ENCODE results near the gene FLAD1. TPM values are rescaled to one million over a fixed set of nuclear protein-coding genes. Genes with fewer than 3 reads are reported as not detected.
"Not testable (repeated sequence)": the region's sequence is repeated elsewhere in the genome, so short reads cannot be mapped to it uniquely, and the experiment has no call there.

Gene FLAD1
- polyA plus RNA-seq, 2 of the 4 experiments (the other 2 are of a cell fraction): 34.1 to 43.5 TPM

- ChIA-PET POLR2A (interaction anchor here (0.6 to 2.8 kb wide), 10 partner anchors 10 to 94 kb away, joined by 3 to 41 read pairs (median 5); partner anchors contain the start of genes CKS1B, LENEP, PYGO2 and SHC1), CTCF (interaction anchor here (1.3 kb wide), 1 partner anchor 101 kb away, joined by 3 read pairs; no protein-coding TSS in a partner anchor)
- Histone ChIP-seq H3K4me3 (peak overlapping the region; percentile 81), H3K9me3 (no peaks in the 10 kb centered on the region), H3K4me1 (peaks cover 21% of the 10 kb centered on the region), H3K4me2 (peak overlapping the region; percentile 85), H3K27ac (peak overlapping the region; percentile 83 to 86)
- no peak for DNase-seq (ENCODE audit: low read depth in 1 of 2, low spot score in 1 of 2)
- peak in 1 of 2 experiments; percentile 16; a peak in 3 of 6 replicates for ATAC-seq
- no peak for FAIRE-seq
- 20% methylated on average over 13 of the region's 17 CpGs for WGBS (ENCODE audit: missing lambda C conversion rate)
- TF ChIP-seq FOSL2 (IDR thresholded peaks at IDR 0.05) (no peak), FOSL2 (CRISPR knock-in tag; IDR thresholded peaks at IDR 0.05) (no peak), PHF8 (IDR thresholded peaks at IDR 0.05; ENCODE audit: borderline replicate concordance, low read depth) (no peak), ZC3H11A (IDR thresholded peaks at IDR 0.05) (no peak), RAD21 (conservative IDR thresholded peaks at IDR 0.05 in 1 of 2, IDR thresholded peaks at IDR 0.05 in 1 of 2) (no peak), CHD2 (IDR thresholded peaks at IDR 0.05; ENCODE audit: low read length, partially characterized antibody) (no peak), HMGXB4 (CRISPR knock-in tag; IDR thresholded peaks at IDR 0.05; ENCODE audit: borderline replicate concordance) (no peak), REST (IDR thresholded peaks at IDR 0.05) (no peak), TFCP2L1 (CRISPR knock-in tag; IDR thresholded peaks at IDR 0.05) (no peak), CBX2 (IDR thresholded peaks at IDR 0.05; ENCODE audit: borderline replicate concordance, low read depth) (no peak), EHMT2 (IDR thresholded peaks at IDR 0.05; ENCODE audit: low read depth) (no peak), CHD4 (IDR thresholded peaks at IDR 0.05; ENCODE audit: borderline replicate concordance) (no peak), MAX (IDR thresholded peaks at IDR 0.05) (no peak), CTCF (IDR thresholded peaks at IDR 0.05) (no peak), SREBF2 (IDR thresholded peaks at IDR 0.05) (no peak), FOXS1 (CRISPR knock-in tag; IDR thresholded peaks at IDR 0.05) (no peak), RFX5 (IDR thresholded peaks at IDR 0.05) (no peak), EP300 (IDR thresholded peaks at IDR 0.05) (no peak), SMC3 (IDR thresholded peaks at IDR 0.05) (no peak), GATA3 (IDR thresholded peaks at IDR 0.05; ENCODE audit: borderline replicate concordance) (no peak), USF2 (IDR thresholded peaks at IDR 0.05) (no peak)
Measured at GRCh38 chr1:154983776-154984466, 777 bp downstream of the FLAD1 start.

- Histone ChIP-seq H3K4me1 (peaks cover 21% of the 10 kb centered on the region), H3K27ac (peak overlapping the region in 1 of 2 experiments; percentile 45; a peak in 1 of 6 replicates)
- H3K9me3 ChIP-seq; FAIRE-seq; H3K4me2 ChIP-seq; H3K4me3 ChIP-seq; ATAC-seq; DNase-seq (ENCODE audit: low read depth in 1 of 2, low spot score in 1 of 2): not testable (repeated sequence)
- ChIA-PET CTCF (interaction anchor here (1.2 kb wide), 1 partner anchor 105 kb away, joined by 3 read pairs; no protein-coding TSS in a partner anchor), POLR2A (interaction anchor here (1.1 kb wide), 1 partner anchor 13 kb away, joined by 3 read pairs; no protein-coding TSS in a partner anchor)
- WGBS (ENCODE audit: missing lambda C conversion rate): 91% methylated on average over 4 of the region's 4 CpGs
Measured at GRCh38 chr1:154986736-154987135, 3.6 kb downstream of the FLAD1 start.
